GM06990 (cell line): Measurements from ENCODE around the gene CCNT2.

Source experiments
- DNase-seq: peaks from one replicate; pipeline ENCODE4 v3.0.0-alpha.2; 2011; ENCODE audit not compliant: insufficient read length; ENCODE audit errors: extremely low read depth
- H3K27me3 ChIP-seq: replicated peaks from 2 replicates; pipeline ENCODE4 v1.6.0; 2011; ENCODE audit warnings: low read length; ENCODE audit not compliant: control insufficient read depth, insufficient read depth
- H3K36me3 ChIP-seq: 2 replicates; pipeline ENCODE4 v1.5.1; 2011; ENCODE audit warnings: low read length; ENCODE audit not compliant: control insufficient read depth, insufficient read depth
- H3K4me3 ChIP-seq: replicated peaks from 2 replicates; pipeline ENCODE4 v1.5.1; 2011; ENCODE audit warnings: low read depth, mild to moderate bottlenecking, control low read depth, low read length
- TF ChIP-seq, protein P1 (sequence below): IDR thresholded peaks from 2 replicates; pipeline ENCODE4 v1.5.1; 2011; ENCODE audit warnings: low read length, control low read depth, mild to moderate bottlenecking, inconsistent platforms; ENCODE audit not compliant: insufficient read depth, poor library complexity, severe bottlenecking

Gene CCNT2

DNA sequence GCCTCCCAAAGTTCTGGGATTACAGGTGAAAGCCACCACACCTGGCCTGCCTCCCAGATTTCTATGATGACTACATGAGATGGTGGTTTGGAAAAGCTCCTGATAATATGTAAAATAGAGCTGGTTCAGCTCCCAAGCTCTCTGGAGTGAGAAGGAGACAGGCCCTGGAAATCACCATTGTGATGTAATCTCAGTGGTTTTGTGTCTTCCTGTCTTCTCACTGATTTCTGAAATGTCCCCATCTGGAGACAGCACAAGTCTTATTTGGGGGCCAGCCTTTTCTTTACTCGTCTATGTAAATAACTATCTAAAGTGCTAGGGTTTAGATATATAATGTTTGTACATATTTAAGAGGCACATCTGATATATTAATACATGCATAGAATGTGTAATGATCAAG is 64.0 kb downstream of the CCNT2 start:
- peak; percentile 34 for DNase-seq
- no peaks in the 10 kb centered on the region for H3K36me3 ChIP-seq
- H3K4me3 ChIP-seq: no peak overlapping the region
- TF ChIP-seq, protein P1, sequence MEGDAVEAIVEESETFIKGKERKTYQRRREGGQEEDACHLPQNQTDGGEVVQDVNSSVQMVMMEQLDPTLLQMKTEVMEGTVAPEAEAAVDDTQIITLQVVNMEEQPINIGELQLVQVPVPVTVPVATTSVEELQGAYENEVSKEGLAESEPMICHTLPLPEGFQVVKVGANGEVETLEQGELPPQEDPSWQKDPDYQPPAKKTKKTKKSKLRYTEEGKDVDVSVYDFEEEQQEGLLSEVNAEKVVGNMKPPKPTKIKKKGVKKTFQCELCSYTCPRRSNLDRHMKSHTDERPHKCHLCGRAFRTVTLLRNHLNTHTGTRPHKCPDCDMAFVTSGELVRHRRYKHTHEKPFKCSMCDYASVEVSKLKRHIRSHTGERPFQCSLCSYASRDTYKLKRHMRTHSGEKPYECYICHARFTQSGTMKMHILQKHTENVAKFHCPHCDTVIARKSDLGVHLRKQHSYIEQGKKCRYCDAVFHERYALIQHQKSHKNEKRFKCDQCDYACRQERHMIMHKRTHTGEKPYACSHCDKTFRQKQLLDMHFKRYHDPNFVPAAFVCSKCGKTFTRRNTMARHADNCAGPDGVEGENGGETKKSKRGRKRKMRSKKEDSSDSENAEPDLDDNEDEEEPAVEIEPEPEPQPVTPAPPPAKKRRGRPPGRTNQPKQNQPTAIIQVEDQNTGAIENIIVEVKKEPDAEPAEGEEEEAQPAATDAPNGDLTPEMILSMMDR: no peak
- H3K27me3 ChIP-seq: no peaks in the 10 kb centered on the region

GRCh38 chr2:134985061-134985460 is 66.4 kb downstream of the CCNT2 start:
- no peaks in the 10 kb centered on the region for H3K27me3 ChIP-seq
- TF ChIP-seq, protein P1: no peak
- no peak overlapping the region for H3K4me3 ChIP-seq
- DNase-seq: no peak
- no peaks in the 10 kb centered on the region for H3K36me3 ChIP-seq

GRCh38 chr2:134988994-134989605 is 70.5 kb downstream of the CCNT2 start:
- Histone ChIP-seq H3K4me3 (no peak overlapping the region), H3K27me3 (no peaks in the 10 kb centered on the region), H3K36me3 (no peaks in the 10 kb centered on the region)
- DNase-seq: no peak
- TF ChIP-seq, protein P1: peak; percentile 42

GRCh38 chr2:134999521-134999920 is 80.9 kb downstream of the CCNT2 start:
- H3K4me3 ChIP-seq: no peak overlapping the region
- DNase-seq: no peak
- TF ChIP-seq, protein P1: no peak
- no peaks in the 10 kb centered on the region for H3K27me3 ChIP-seq
- no peaks in the 10 kb centered on the region for H3K36me3 ChIP-seq

DNA sequence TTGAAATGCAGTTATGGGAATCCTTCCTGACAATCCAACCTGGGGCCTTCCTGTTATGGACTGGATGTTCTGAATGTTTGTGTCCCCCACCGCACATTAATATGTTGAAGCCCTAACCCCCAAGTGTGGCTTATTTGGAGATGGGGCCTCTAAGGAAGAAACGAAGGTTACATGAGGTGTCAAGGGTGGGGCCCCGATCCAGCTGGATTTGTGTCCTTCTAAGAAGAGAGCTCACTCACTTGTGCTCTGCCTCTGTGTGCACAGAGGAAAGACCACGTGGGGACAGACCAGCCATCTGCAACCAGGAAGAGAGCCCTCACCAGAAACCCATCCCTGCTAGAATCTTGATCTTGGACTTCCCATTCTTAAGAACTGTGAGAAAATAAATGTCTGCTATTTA is 84.2 kb downstream of the CCNT2 start:
- DNase-seq: no peak
- TF ChIP-seq, protein P1: no peak

More for the DNA sequence above, 84.2 kb downstream of the CCNT2 start:
- Histone ChIP-seq H3K36me3 (no peaks in the 10 kb centered on the region), H3K4me3 (no peak overlapping the region), H3K27me3 (no peaks in the 10 kb centered on the region)
